ENCODE measurements around the gene EDA.

GRCh38 chrX:69741721-69742120 is 125.8 kb downstream of the EDA start:
- TF ChIP-seq EZH2phosphoT487 (IDR thresholded peaks at IDR 0.05; ENCODE audit: borderline replicate concordance, low read length), result no peak
- no peak for TF ChIP-seq CTCF (IDR thresholded peaks at IDR 0.05; ENCODE audit: low read depth, low read length, poor library complexity, severe bottlenecking)

Measured in DOHH2 (cell line).